ENCODE data around the gene NTN4.

The NTN4 gene

DNA sequence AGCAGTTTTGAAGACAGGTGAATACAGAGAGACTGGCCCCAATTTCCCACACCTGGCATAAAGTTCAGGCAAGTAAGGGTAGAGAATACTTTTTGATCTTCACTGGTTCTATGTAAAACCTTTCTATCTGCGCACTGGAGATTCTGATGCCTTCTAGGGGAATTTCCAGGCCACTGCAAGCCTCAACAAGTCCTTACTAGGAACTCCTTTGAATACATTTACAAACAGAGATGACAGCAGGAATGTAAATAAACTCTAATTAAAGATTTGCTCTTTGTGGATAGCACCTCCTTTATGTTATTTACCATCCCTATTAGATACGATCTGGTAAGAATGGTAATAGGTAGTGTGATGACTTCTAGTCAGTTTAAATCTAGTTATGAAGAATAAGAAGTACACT, 69.2 kb downstream of the NTN4 start:
- Histone ChIP-seq H3K4me3 (ENCODE audit: low read depth in 1 of 2, low read length in 2 of 2) (no peak overlapping the region), H3K27ac (ENCODE audit: low read depth, low read length) (no peak overlapping the region), H3K9ac (ENCODE audit: low read length) (no peak overlapping the region)

DNA sequence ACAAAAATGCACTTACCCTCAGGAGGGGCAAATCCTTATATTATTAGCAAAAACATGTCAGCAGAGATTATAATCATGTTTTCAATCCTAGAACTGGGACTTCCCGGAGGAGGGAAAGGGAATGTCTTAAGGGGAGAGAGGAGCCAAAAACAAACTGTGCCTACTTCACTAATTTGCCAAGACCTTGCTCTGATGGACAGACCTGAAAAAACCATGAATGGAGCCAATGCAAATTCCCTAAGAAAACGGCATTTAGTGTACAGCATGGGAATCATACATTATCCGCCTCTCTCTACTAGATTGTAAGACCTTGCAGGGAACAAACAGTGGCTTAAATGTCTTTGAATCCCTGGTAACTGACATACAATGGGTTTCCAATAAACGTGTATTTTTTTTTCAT, 70.4 kb downstream of the NTN4 start:
- Histone ChIP-seq H3K9ac (ENCODE audit: low read length) (no peak overlapping the region), H3K9me3 (ENCODE audit: low read length) (no peaks in the 10 kb centered on the region), H3K27ac (ENCODE audit: low read depth, low read length) (no peak overlapping the region), H3K4me1 (ENCODE audit: insufficient read depth, low read length) (no peaks in the 10 kb centered on the region), H3K36me3 (ENCODE audit: insufficient read depth, low read length) (no peaks in the 10 kb centered on the region), H3K27me3 (ENCODE audit: control insufficient read depth in 1 of 2, insufficient read depth in 2 of 2, low read length in 2 of 2) (no peaks in the 10 kb centered on the region), H3K4me3 (ENCODE audit: low read depth in 1 of 2, low read length in 2 of 2) (no peak overlapping the region)

More for the DNA sequence above, 69.2 kb downstream of the NTN4 start:
- H3K27me3 ChIP-seq (ENCODE audit: control insufficient read depth in 1 of 2, insufficient read depth in 2 of 2, low read length in 2 of 2) = no peaks in the 10 kb centered on the region
- H3K9me3 ChIP-seq (ENCODE audit: low read length) = no peaks in the 10 kb centered on the region
- no peaks in the 10 kb centered on the region for H3K36me3 ChIP-seq (ENCODE audit: insufficient read depth, low read length)
- H3K4me1 ChIP-seq (ENCODE audit: insufficient read depth, low read length) = no peaks in the 10 kb centered on the region

DNA sequence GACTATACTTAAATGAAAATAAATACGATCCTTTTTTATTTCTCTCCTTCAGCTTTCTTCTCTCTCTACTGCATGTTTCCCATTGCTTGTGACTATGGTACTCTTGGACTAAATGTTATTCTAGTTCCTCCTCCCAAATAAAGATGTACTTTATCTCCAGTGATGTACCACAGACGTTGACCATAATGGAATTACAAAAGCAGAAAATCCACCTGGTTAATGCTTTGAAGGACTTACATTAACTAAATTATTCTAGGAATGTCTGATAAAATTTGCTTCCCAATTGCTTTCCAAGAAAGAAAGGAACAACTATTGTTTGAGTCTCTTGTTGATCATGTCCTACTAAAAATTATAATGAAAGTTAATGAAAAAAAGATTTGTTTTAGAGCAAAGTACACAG, 71.8 kb downstream of the NTN4 start:
- Histone ChIP-seq H3K9me3 (ENCODE audit: low read length) (no peaks in the 10 kb centered on the region), H3K36me3 (ENCODE audit: insufficient read depth, low read length) (no peaks in the 10 kb centered on the region), H3K4me1 (ENCODE audit: insufficient read depth, low read length) (no peaks in the 10 kb centered on the region), H3K4me3 (ENCODE audit: low read depth in 1 of 2, low read length in 2 of 2) (no peak overlapping the region), H3K9ac (ENCODE audit: low read length) (no peak overlapping the region), H3K27me3 (ENCODE audit: control insufficient read depth in 1 of 2, insufficient read depth in 2 of 2, low read length in 2 of 2) (no peaks in the 10 kb centered on the region), H3K27ac (ENCODE audit: low read depth, low read length) (no peak overlapping the region)

DNA sequence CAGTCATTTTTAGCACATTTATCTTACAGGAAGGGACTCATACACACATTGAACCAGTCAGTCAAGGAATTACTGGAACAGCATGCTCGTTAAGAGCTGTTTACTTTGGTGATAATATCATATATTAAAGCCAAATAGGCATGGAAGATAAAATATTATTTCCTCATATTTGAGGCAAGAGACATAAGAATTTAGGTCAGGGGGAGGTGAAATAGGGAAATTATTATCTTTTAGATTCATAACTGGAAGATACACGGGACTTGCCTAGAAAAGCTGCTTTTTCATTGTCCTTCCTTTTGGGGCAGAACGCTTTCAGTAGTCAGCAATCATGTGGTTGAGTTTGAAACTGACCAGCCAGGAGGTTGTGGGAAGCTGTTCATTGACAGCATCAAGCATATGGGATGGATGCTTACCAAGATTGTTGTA, 72.5 kb downstream of the NTN4 start:
- Histone ChIP-seq H3K9me3 (ENCODE audit: low read length) (no peaks in the 10 kb centered on the region), H3K4me3 (ENCODE audit: low read depth in 1 of 2, low read length in 2 of 2) (no peak overlapping the region), H3K36me3 (ENCODE audit: insufficient read depth, low read length) (no peaks in the 10 kb centered on the region), H3K27me3 (ENCODE audit: control insufficient read depth in 1 of 2, insufficient read depth in 2 of 2, low read length in 2 of 2) (no peaks in the 10 kb centered on the region), H3K9ac (ENCODE audit: low read length) (no peak overlapping the region), H3K27ac (ENCODE audit: low read depth, low read length) (no peak overlapping the region), H3K4me1 (ENCODE audit: insufficient read depth, low read length) (no peaks in the 10 kb centered on the region)

DNA sequence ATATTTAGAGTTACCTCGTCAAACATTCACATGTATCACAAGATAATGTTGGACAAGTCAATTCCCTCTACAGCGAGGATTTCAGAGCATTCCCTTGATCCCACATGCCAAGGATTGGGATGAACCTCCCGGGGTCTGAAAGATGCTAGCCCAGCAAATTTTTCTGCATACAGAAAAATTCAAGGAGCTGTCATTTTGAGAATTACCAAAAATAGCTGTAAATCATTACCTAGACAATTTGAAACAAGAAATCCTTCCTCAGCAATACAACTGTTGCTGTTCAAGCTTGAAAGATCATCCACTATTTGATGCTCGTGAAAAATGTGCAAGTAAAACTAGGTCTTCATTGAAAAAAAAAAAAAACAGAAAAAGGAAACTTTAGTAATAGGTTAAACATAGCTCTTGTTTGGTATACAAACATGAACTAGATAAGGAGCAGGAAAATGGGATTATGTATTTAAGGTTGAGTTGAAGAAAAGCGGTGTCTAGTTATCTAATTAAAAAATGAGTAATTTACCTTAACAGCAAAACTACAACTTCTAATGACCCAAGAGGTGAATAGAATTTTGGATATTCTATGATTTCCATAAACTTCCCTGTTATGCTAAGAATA, 73.1 kb downstream of the NTN4 start:
- no peaks in the 10 kb centered on the region for H3K4me1 ChIP-seq (ENCODE audit: insufficient read depth, low read length)
- no peak overlapping the region for H3K4me3 ChIP-seq (ENCODE audit: low read depth in 1 of 2, low read length in 2 of 2)
- no peak overlapping the region for H3K9ac ChIP-seq (ENCODE audit: low read length)
- no peaks in the 10 kb centered on the region for H3K9me3 ChIP-seq (ENCODE audit: low read length)
- H3K27ac ChIP-seq (ENCODE audit: low read depth, low read length) = no peak overlapping the region
- no peaks in the 10 kb centered on the region for H3K27me3 ChIP-seq (ENCODE audit: control insufficient read depth in 1 of 2, insufficient read depth in 2 of 2, low read length in 2 of 2)
- no peaks in the 10 kb centered on the region for H3K36me3 ChIP-seq (ENCODE audit: insufficient read depth, low read length)

DNA sequence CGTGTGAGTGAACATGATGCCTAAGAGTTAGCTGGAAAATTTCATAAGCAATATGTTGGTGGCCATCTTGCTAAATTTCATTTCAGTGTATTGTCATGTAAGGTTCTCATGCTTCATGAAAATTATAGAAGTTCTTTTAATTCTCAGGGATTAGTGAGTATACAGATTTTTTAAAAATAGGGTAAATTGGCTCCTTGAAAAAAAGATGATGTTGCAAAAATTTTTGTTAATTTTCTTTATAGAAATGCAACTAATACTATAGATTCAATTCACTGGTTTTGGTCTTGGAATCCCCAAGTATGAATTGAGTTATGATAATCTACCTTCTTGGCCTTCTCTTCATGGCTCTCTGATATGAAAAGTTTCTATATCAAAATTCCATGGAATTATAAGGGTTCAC, 75.4 kb downstream of the NTN4 start:
- H3K36me3 ChIP-seq (ENCODE audit: insufficient read depth, low read length) = no peaks in the 10 kb centered on the region
- no peaks in the 10 kb centered on the region for H3K27me3 ChIP-seq (ENCODE audit: control insufficient read depth in 1 of 2, insufficient read depth in 2 of 2, low read length in 2 of 2)
- H3K4me3 ChIP-seq (ENCODE audit: low read depth in 1 of 2, low read length in 2 of 2) = no peak overlapping the region
- no peak overlapping the region for H3K27ac ChIP-seq (ENCODE audit: low read depth, low read length)
- no peaks in the 10 kb centered on the region for H3K9me3 ChIP-seq (ENCODE audit: low read length)
- H3K9ac ChIP-seq (ENCODE audit: low read length) = no peak overlapping the region
- H3K4me1 ChIP-seq (ENCODE audit: insufficient read depth, low read length) = no peaks in the 10 kb centered on the region

DNA sequence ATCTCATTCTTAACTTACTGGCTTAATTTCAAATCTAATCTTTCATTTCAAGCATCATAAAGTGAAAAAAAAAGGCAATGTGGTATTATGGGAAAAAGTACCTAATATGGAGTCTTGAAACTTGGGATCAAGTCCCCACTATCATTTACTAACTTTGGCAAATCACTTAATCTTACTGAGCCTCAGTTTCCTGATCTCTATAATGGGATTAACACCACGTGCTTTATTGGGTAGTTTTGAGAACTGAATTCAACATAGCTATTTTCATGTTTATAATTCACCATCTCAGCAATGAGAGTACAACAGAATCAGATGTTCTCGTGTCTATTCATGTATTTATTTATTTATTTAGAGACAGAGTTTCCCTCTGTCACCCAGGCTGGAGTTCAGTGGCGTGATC, 78.3 kb downstream of the NTN4 start:
- H3K36me3 ChIP-seq (ENCODE audit: insufficient read depth, low read length) = no peaks in the 10 kb centered on the region
- H3K4me3 ChIP-seq (ENCODE audit: low read depth in 1 of 2, low read length in 2 of 2) = no peak overlapping the region
- no peaks in the 10 kb centered on the region for H3K9me3 ChIP-seq (ENCODE audit: low read length)
- no peak overlapping the region for H3K9ac ChIP-seq (ENCODE audit: low read length)
- no peak overlapping the region for H3K27ac ChIP-seq (ENCODE audit: low read depth, low read length)
- H3K4me1 ChIP-seq (ENCODE audit: insufficient read depth, low read length) = no peaks in the 10 kb centered on the region
- no peaks in the 10 kb centered on the region for H3K27me3 ChIP-seq (ENCODE audit: control insufficient read depth in 1 of 2, insufficient read depth in 2 of 2, low read length in 2 of 2)

DNA sequence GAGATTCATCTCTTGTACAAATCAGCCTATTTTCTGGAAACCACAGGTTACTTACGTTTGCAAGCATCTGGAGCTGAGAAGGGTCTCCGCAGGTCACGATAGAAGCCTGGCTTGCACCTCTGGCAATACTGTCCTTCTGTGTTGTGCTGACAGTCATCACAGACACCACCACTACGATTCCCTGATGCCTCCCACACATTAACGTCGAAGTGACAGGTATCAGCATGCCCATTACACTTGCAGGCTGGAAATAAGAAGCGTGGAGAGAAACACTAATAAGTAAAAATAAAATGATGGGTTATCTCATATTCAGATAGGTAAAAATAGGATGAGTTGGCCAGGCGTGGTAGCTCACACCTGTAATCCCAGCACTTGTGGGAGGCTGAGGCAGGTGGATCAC, 80.2 kb downstream of the NTN4 start:
- Histone ChIP-seq H3K9ac (ENCODE audit: low read length) (no peak overlapping the region), H3K9me3 (ENCODE audit: low read length) (no peaks in the 10 kb centered on the region), H3K4me3 (ENCODE audit: low read depth in 1 of 2, low read length in 2 of 2) (no peak overlapping the region), H3K4me1 (ENCODE audit: insufficient read depth, low read length) (no peaks in the 10 kb centered on the region), H3K36me3 (ENCODE audit: insufficient read depth, low read length) (no peaks in the 10 kb centered on the region), H3K27me3 (ENCODE audit: control insufficient read depth in 1 of 2, insufficient read depth in 2 of 2, low read length in 2 of 2) (no peaks in the 10 kb centered on the region), H3K27ac (ENCODE audit: low read depth, low read length) (no peak overlapping the region)

DNA sequence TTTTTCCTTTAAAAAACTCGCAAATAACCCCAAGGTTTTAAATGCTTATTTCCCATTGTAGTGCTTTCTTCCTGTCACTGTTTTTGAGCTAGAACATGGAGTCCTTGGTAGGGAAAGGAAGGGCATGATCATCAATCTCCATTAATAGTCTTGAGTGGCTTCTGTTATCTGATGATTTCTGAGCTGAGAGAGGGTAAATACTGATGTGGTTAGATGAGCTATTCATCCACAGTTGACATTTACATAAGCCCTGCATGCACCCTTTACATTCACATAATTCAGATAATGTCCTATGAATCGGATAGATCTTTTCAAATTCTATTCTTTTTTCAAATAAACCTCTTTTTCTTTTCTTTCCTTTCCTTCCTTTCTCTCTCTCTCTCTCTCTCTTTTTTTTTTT, 81.4 kb downstream of the NTN4 start:
- no peaks in the 10 kb centered on the region for H3K36me3 ChIP-seq (ENCODE audit: insufficient read depth, low read length)
- no peaks in the 10 kb centered on the region for H3K9me3 ChIP-seq (ENCODE audit: low read length)
- no peaks in the 10 kb centered on the region for H3K27me3 ChIP-seq (ENCODE audit: control insufficient read depth in 1 of 2, insufficient read depth in 2 of 2, low read length in 2 of 2)

DNA sequence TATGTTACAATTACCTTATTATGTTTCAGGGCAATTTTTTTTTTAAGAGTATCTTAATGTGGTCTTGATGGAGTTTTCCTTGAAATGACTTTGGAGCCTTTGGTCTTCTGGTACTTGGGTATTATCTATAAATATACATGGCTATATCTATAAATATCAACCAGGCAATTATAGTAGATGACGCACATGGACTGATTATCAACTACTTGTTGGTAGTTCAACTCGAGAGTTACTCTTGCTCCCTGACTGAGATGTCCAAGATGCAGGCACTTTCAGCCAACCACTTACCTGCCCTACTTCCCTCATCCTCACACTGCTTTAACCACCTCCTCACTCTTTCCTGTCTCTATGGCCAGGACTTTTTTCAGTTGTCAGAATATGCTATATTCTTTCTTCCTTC, 85.4 kb downstream of the NTN4 start:
- no peaks in the 10 kb centered on the region for H3K36me3 ChIP-seq (ENCODE audit: insufficient read depth, low read length)
- H3K4me1 ChIP-seq (ENCODE audit: insufficient read depth, low read length) = no peaks in the 10 kb centered on the region
- H3K27ac ChIP-seq (ENCODE audit: low read depth, low read length) = no peak overlapping the region
- no peak overlapping the region for H3K4me3 ChIP-seq (ENCODE audit: low read depth in 1 of 2, low read length in 2 of 2)
- H3K9ac ChIP-seq (ENCODE audit: low read length) = no peak overlapping the region
- H3K27me3 ChIP-seq (ENCODE audit: control insufficient read depth in 1 of 2, insufficient read depth in 2 of 2, low read length in 2 of 2) = no peaks in the 10 kb centered on the region
- H3K9me3 ChIP-seq (ENCODE audit: low read length) = no peaks in the 10 kb centered on the region

More for the DNA sequence above, 81.4 kb downstream of the NTN4 start:
- Histone ChIP-seq H3K4me1 (ENCODE audit: insufficient read depth, low read length) (no peaks in the 10 kb centered on the region), H3K4me3 (ENCODE audit: low read depth in 1 of 2, low read length in 2 of 2) (no peak overlapping the region), H3K27ac (ENCODE audit: low read depth, low read length) (no peak overlapping the region), H3K9ac (ENCODE audit: low read length) (no peak overlapping the region)

DNA sequence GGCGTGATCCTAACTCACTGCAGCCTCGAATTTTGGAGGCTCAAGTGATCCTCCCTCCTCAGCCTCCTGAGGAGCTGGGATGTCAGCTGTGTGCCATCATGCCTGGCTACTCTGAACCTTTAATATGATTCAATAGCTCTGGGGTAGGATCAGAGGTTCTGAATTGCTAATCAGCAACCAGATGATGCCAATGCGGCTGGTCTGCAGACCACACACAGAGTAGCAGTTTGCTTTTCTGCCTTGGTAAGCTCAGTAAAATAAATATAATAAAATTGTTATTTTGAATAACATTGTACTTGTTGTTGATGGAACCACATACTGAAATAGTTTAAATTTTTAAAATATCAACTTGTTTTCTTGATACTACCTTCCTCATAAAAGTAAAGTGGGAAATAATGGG, 86.6 kb downstream of the NTN4 start:
- no peaks in the 10 kb centered on the region for H3K36me3 ChIP-seq (ENCODE audit: insufficient read depth, low read length)
- H3K9me3 ChIP-seq (ENCODE audit: low read length) = no peaks in the 10 kb centered on the region
- no peak overlapping the region for H3K4me3 ChIP-seq (ENCODE audit: low read depth in 1 of 2, low read length in 2 of 2)
- H3K27ac ChIP-seq (ENCODE audit: low read depth, low read length) = no peak overlapping the region
- no peaks in the 10 kb centered on the region for H3K4me1 ChIP-seq (ENCODE audit: insufficient read depth, low read length)
- H3K9ac ChIP-seq (ENCODE audit: low read length) = no peak overlapping the region
- no peaks in the 10 kb centered on the region for H3K27me3 ChIP-seq (ENCODE audit: control insufficient read depth in 1 of 2, insufficient read depth in 2 of 2, low read length in 2 of 2)

DNA sequence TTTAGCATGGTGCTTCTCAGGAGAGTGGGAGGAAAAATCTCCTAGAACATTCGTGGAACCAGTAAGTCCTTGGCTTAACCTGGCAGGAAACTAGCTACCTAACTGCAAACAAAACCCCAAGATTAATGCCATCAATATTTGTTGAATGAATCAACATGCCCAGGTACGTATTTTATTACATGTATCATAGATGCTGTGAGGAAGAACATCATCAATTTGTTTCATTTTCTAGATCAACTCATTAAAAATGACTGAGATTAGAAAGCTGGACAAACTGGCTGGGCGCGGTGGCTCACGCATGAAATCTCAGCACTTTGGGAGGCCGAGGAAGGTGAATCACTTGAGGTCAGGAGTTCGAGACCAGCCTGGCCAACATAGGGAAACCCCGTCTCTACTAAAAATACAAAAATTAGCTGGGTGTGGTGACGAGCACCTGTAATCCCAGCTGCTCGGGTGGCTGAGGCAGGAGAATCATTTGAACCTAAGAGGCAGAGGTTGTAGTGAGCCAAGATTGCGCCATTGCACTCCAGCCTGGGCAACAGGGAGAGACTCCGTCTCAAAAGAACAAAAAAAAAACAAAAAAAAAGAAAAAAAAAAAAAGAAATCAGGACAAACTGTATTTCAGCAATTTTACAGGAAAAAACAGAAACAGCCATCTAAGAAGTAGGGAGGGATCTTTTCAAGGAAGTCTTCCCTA, 88.7 kb downstream of the NTN4 start:
- Histone ChIP-seq H3K27ac (ENCODE audit: low read depth, low read length) (no peak overlapping the region), H3K9me3 (ENCODE audit: low read length) (no peaks in the 10 kb centered on the region), H3K27me3 (ENCODE audit: control insufficient read depth in 1 of 2, insufficient read depth in 2 of 2, low read length in 2 of 2) (no peaks in the 10 kb centered on the region), H3K36me3 (ENCODE audit: insufficient read depth, low read length) (no peaks in the 10 kb centered on the region), H3K4me3 (ENCODE audit: low read depth in 1 of 2, low read length in 2 of 2) (no peak overlapping the region), H3K9ac (ENCODE audit: low read length) (no peak overlapping the region), H3K4me1 (ENCODE audit: insufficient read depth, low read length) (no peaks in the 10 kb centered on the region)

All from muscle layer of colon (tissue), 2 donors.